WTC11 (cell line): ENCODE results near the gene ACTRT2. TPM values are rescaled to one million over a fixed set of nuclear protein-coding genes. Genes with fewer than 3 reads are reported as not detected.

Source experiments
- ATAC-seq: fragments of 200-7000 bp; cut with Tn5 transposase; 2 replicates; pipeline ENCODE4 v1.10.0; 2021; ENCODE audit warnings: mild to moderate bottlenecking, moderate library complexity
- CTCF ChIA-PET: fragments of 300-600 bp; sonication (Branson Sonifier 250); formaldehyde crosslinking; loops from one replicate; lab custom pipeline; 2021; ENCODE audit warnings: antibody characterized with exemption; lab: Charles Lee
- POLR2A ChIA-PET: fragments of 350-600 bp; sonication (Branson Sonifier 250); formaldehyde crosslinking; loops from one replicate; lab custom pipeline; 2021; ENCODE audit warnings: antibody characterized with exemption; lab: Charles Lee
- DNase-seq: peaks from one replicate; pipeline ENCODE4 v3.0.0; 2021; ENCODE audit warnings: low spot score
- H3K27ac Mint-ChIP-seq: 2 replicates; pipeline ENCODE4 v1.8.0; 2021; ENCODE audit warnings: mixed read lengths
- H3K27me3 Mint-ChIP-seq: 2 replicates; pipeline ENCODE4 v1.8.0; 2021; ENCODE audit warnings: low read depth, mild to moderate bottlenecking, moderate library complexity, mixed read lengths
- H3K36me3 Mint-ChIP-seq: 2 replicates; pipeline ENCODE4 v1.8.0; 2021; ENCODE audit warnings: mixed read lengths
- H3K4me1 Mint-ChIP-seq: 2 replicates; pipeline ENCODE4 v1.8.0; 2022; ENCODE audit warnings: mixed read lengths
- H3K4me3 Mint-ChIP-seq: 2 replicates; pipeline ENCODE4 v1.8.0; 2021; ENCODE audit warnings: mild to moderate bottlenecking, moderate library complexity, mixed read lengths
- H3K9me3 Mint-ChIP-seq: 2 replicates; pipeline ENCODE4 v1.8.0; 2021; ENCODE audit warnings: mixed read lengths
- ETV6 ChIP-seq: sonication (generic); formaldehyde crosslinking; IDR thresholded peaks from 2 replicates; pipeline ENCODE4 v1.8.1; 2022; ENCODE audit warnings: mild to moderate bottlenecking, missing genetic modification reagents
- GTF2I ChIP-seq: fragments of 250-450 bp; sonication (Bioruptor Pico); conservative IDR thresholded peaks from 2 replicates; pipeline ENCODE4 v1.4.0; 2021; ENCODE audit warnings: mild to moderate bottlenecking
- HMGA2 ChIP-seq: fragments of 250-450 bp; sonication (Bioruptor Pico); IDR thresholded peaks from 2 replicates; pipeline ENCODE4 v1.4.0; 2021; ENCODE audit warnings: mild to moderate bottlenecking, moderate library complexity
- MXD4 ChIP-seq: fragments of 250-450 bp; sonication (Bioruptor Pico); IDR thresholded peaks from 2 replicates; pipeline ENCODE4 v1.8.0; 2021; ENCODE audit warnings: mild to moderate bottlenecking, moderate library complexity, borderline replicate concordance
- MYBL2 ChIP-seq: sonication (generic); formaldehyde crosslinking; IDR thresholded peaks from 2 replicates; pipeline ENCODE4 v1.8.1; 2023; ENCODE audit warnings: mild to moderate bottlenecking, moderate library complexity, missing genetic modification reagents
- RORB ChIP-seq: fragments of 250-450 bp; sonication (Bioruptor Pico); IDR thresholded peaks from 2 replicates; pipeline ENCODE4 v1.9.0; 2021; ENCODE audit warnings: mild to moderate bottlenecking
- SOX15 ChIP-seq: fragments of 250-450 bp; sonication (Bioruptor Pico); IDR thresholded peaks from 2 replicates; pipeline ENCODE4 v1.9.0; 2021; ENCODE audit warnings: mild to moderate bottlenecking
- SP1 ChIP-seq: sonication (generic); formaldehyde crosslinking; conservative IDR thresholded peaks from 2 replicates; pipeline ENCODE4 v1.8.1; 2022; ENCODE audit warnings: missing genetic modification reagents
- TEAD1 ChIP-seq: sonication (generic); formaldehyde crosslinking; IDR thresholded peaks from 2 replicates; pipeline ENCODE4 v1.8.0; 2022; ENCODE audit warnings: mild to moderate bottlenecking, missing genetic modification reagents
- ZNF121 ChIP-seq: sonication (generic); formaldehyde crosslinking; IDR thresholded peaks from 2 replicates; pipeline ENCODE4 v1.8.0; 2023; ENCODE audit warnings: missing genetic modification reagents
- ZNF263 ChIP-seq: sonication (generic); formaldehyde crosslinking; IDR thresholded peaks from 2 replicates; pipeline ENCODE4 v1.8.1; 2022; ENCODE audit warnings: low read depth, mild to moderate bottlenecking, moderate library complexity, missing genetic modification reagents
- ZNF317 ChIP-seq: sonication (generic); formaldehyde crosslinking; IDR thresholded peaks from 2 replicates; pipeline ENCODE4 v1.8.1; 2023; ENCODE audit warnings: low read depth, mild to moderate bottlenecking, moderate library complexity, missing genetic modification reagents, borderline replicate concordance
- ZNF423 ChIP-seq: fragments of 250-450 bp; sonication (Bioruptor Pico); IDR thresholded peaks from 2 replicates; pipeline ENCODE4 v2.1.2; 2022; ENCODE audit warnings: mild to moderate bottlenecking, moderate library complexity
- total RNA-seq: library from RNA; stranded (reverse); gene quantifications from 3 replicates; pipeline ENCODE4 v1.2.3, GENCODE V29; 2021
- TF ChIP-seq, protein P1 (sequence below): sonication (generic); formaldehyde crosslinking; IDR thresholded peaks from 2 replicates; pipeline ENCODE4 v1.8.1; 2023; ENCODE audit warnings: mild to moderate bottlenecking, missing genetic modification reagents
- TF ChIP-seq, protein P2 (sequence below): fragments of 250-450 bp; sonication (Bioruptor Pico); IDR thresholded peaks from 2 replicates; pipeline ENCODE4 v1.9.0; 2021; ENCODE audit warnings: mild to moderate bottlenecking
- TF ChIP-seq, protein P3 (sequence below): fragments of 250-450 bp; sonication (Bioruptor Pico); IDR thresholded peaks from 2 replicates; pipeline ENCODE4 v1.9.0; 2021; ENCODE audit warnings: moderate library complexity, mild to moderate bottlenecking, inconsistent platforms, borderline replicate concordance
- TF ChIP-seq, protein P4 (sequence below): fragments of 250-450 bp; sonication (Bioruptor Pico); IDR thresholded peaks from 2 replicates; pipeline ENCODE4 v1.9.0; 2021; ENCODE audit warnings: mild to moderate bottlenecking, borderline replicate concordance
- TF ChIP-seq, protein P5 (sequence below): sonication (generic); formaldehyde crosslinking; IDR thresholded peaks from 2 replicates; pipeline ENCODE4 v1.8.1; 2023; ENCODE audit warnings: mild to moderate bottlenecking, missing genetic modification reagents, moderate library complexity
- TF ChIP-seq, protein P6 (sequence below): sonication (generic); formaldehyde crosslinking; IDR thresholded peaks from 2 replicates; pipeline ENCODE4 v1.8.1; 2023; ENCODE audit warnings: mild to moderate bottlenecking, moderate library complexity, missing genetic modification reagents
- TF ChIP-seq, protein P7 (sequence below): sonication (generic); formaldehyde crosslinking; IDR thresholded peaks from 2 replicates; pipeline ENCODE4 v1.8.1; 2023; ENCODE audit warnings: mild to moderate bottlenecking, missing genetic modification reagents

Gene ACTRT2
- total RNA-seq, 1 experiment from 2014 or later = not detected

DNA sequence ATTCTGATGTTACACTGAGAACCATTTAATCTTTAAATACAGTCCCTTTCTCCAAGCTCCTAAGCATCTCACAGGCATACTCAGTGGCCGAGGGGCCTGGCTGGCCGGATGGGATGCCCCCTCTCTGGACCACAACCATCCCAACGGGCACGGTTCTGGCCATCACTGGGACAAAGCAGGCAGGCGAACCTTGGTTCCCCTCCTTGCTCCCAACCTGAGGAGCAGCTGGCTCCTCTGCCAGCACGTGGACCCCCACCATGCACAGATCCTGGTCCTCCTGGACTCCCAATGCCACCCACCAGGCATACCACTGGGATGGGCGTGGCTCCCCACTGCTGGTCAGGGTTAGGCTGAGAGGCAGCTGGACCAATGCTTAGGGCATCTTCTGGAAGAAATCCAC lies 27.9 kb downstream of the ACTRT2 start:
- Mint-ChIP-seq H3K36me3 (no peaks in the 10 kb centered on the region), H3K27ac (no peak overlapping the region), H3K4me3 (no peak overlapping the region), H3K9me3 (peaks cover 35% of the 10 kb centered on the region), H3K4me1 (no peaks in the 10 kb centered on the region), H3K27me3 (peaks cover 13% of the 10 kb centered on the region)
- no peak for ATAC-seq
- no peak for DNase-seq
- TF ChIP-seq SP1 (CRISPR knock-in tag) (no peak), ZNF317 (CRISPR knock-in tag) (no peak)
- TF ChIP-seq, all 79 proteins: peak for 0
- CTCF ChIA-PET = interaction anchor here (1.3 kb wide), 1 partner anchor 13 kb away, joined by 4 read pairs; no protein-coding TSS in a partner anchor
- POLR2A ChIA-PET = no interaction called here

DNA sequence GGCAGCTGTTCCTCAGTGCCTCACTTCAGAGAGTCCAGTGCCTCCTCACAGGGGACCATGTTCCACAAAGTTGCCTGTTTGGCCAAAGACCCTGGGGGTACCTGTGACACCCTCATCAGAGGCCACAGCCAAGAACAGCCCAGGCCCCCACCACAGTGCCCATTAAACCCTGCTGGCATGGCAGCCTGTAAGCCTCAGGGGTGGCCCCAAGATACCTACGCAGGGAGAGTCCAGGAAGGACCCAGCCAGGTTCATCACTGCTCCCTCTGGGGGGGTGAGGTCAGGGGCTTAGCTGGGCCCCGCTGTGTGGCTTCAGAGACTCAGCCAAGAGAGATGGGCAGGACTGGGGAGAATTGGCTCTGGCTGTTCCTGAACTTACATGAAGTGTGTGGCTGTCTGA lies 28.6 kb downstream of the ACTRT2 start:
- Mint-ChIP-seq H3K27ac (no peak overlapping the region), H3K4me3 (no peak overlapping the region), H3K9me3 (peaks cover 28% of the 10 kb centered on the region), H3K4me1 (no peaks in the 10 kb centered on the region), H3K36me3 (no peaks in the 10 kb centered on the region), H3K27me3 (peaks cover 16% of the 10 kb centered on the region)
- ATAC-seq (no peak), DNase-seq (no peak)
- ChIA-PET CTCF (interaction anchor here (1.3 kb wide), 1 partner anchor 12 kb away, joined by 4 read pairs; no protein-coding TSS in a partner anchor), POLR2A (no interaction called here)
- no peak for TF ChIP-seq MYBL2 (CRISPR knock-in tag)
- no peak for TF ChIP-seq ZNF423 (CRISPR knock-in tag)
- TF ChIP-seq, protein P1, sequence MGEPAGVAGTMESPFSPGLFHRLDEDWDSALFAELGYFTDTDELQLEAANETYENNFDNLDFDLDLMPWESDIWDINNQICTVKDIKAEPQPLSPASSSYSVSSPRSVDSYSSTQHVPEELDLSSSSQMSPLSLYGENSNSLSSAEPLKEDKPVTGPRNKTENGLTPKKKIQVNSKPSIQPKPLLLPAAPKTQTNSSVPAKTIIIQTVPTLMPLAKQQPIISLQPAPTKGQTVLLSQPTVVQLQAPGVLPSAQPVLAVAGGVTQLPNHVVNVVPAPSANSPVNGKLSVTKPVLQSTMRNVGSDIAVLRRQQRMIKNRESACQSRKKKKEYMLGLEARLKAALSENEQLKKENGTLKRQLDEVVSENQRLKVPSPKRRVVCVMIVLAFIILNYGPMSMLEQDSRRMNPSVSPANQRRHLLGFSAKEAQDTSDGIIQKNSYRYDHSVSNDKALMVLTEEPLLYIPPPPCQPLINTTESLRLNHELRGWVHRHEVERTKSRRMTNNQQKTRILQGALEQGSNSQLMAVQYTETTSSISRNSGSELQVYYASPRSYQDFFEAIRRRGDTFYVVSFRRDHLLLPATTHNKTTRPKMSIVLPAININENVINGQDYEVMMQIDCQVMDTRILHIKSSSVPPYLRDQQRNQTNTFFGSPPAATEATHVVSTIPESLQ (CRISPR knock-in tag) = no peak
- TF ChIP-seq, protein P2, sequence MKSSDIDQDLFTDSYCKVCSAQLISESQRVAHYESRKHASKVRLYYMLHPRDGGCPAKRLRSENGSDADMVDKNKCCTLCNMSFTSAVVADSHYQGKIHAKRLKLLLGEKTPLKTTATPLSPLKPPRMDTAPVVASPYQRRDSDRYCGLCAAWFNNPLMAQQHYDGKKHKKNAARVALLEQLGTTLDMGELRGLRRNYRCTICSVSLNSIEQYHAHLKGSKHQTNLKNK (CRISPR knock-in tag) = no peak
- TF ChIP-seq ZNF263 (CRISPR knock-in tag) = no peak
- TF ChIP-seq, protein P3, sequence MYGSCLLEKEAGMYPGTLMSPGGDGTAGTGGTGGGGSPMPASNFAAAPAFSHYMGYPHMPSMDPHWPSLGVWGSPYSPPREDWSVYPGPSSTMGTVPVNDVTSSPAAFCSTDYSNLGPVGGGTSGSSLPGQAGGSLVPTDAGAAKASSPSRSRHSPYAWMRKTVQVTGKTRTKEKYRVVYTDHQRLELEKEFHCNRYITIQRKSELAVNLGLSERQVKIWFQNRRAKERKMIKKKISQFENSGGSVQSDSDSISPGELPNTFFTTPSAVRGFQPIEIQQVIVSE (CRISPR knock-in tag) = no peak
- TF ChIP-seq, protein P4, sequence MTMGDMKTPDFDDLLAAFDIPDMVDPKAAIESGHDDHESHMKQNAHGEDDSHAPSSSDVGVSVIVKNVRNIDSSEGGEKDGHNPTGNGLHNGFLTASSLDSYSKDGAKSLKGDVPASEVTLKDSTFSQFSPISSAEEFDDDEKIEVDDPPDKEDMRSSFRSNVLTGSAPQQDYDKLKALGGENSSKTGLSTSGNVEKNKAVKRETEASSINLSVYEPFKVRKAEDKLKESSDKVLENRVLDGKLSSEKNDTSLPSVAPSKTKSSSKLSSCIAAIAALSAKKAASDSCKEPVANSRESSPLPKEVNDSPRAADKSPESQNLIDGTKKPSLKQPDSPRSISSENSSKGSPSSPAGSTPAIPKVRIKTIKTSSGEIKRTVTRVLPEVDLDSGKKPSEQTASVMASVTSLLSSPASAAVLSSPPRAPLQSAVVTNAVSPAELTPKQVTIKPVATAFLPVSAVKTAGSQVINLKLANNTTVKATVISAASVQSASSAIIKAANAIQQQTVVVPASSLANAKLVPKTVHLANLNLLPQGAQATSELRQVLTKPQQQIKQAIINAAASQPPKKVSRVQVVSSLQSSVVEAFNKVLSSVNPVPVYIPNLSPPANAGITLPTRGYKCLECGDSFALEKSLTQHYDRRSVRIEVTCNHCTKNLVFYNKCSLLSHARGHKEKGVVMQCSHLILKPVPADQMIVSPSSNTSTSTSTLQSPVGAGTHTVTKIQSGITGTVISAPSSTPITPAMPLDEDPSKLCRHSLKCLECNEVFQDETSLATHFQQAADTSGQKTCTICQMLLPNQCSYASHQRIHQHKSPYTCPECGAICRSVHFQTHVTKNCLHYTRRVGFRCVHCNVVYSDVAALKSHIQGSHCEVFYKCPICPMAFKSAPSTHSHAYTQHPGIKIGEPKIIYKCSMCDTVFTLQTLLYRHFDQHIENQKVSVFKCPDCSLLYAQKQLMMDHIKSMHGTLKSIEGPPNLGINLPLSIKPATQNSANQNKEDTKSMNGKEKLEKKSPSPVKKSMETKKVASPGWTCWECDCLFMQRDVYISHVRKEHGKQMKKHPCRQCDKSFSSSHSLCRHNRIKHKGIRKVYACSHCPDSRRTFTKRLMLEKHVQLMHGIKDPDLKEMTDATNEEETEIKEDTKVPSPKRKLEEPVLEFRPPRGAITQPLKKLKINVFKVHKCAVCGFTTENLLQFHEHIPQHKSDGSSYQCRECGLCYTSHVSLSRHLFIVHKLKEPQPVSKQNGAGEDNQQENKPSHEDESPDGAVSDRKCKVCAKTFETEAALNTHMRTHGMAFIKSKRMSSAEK (CRISPR knock-in tag) = no peak
- TF ChIP-seq SOX15 = no peak
- no peak for TF ChIP-seq GTF2I (CRISPR knock-in tag)
- TF ChIP-seq RORB = no peak
- TF ChIP-seq TEAD1 (CRISPR knock-in tag) = no peak
- no peak for TF ChIP-seq MXD4 (CRISPR knock-in tag)
- TF ChIP-seq ETV6 = no peak
- no peak for TF ChIP-seq HMGA2 (CRISPR knock-in tag)
- no peak for TF ChIP-seq ZNF121 (CRISPR knock-in tag)

DNA sequence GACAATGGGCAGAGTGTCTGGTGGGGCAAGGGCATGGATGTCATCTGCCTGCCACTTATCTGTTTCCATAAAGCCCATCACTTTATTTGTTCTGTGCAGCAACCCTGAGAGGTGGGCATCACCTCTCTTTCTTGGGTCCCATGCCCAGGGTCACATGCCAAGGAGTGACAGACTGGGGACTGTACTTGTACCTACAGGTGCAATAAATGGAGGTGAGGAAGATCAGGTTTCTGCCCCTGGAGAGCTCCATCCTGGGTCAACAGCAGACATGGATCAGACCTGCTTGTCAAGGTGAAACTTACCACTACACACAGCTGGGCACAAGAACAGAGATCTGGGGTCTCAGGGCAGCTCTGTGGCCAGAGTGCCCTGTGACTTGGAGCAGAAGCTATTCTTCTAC lies 29.3 kb downstream of the ACTRT2 start:
- Mint-ChIP-seq H3K27ac (no peak overlapping the region), H3K36me3 (no peaks in the 10 kb centered on the region), H3K4me1 (no peaks in the 10 kb centered on the region), H3K9me3 (peaks cover 26% of the 10 kb centered on the region), H3K27me3 (peaks cover 16% of the 10 kb centered on the region), H3K4me3 (no peak overlapping the region)
- DNase-seq (no peak), ATAC-seq (no peak)
- POLR2A ChIA-PET = no interaction called here
- CTCF ChIA-PET = no interaction called here
- TF ChIP-seq ZNF317 (CRISPR knock-in tag) (no peak), GTF2I (CRISPR knock-in tag) (no peak)
- TF ChIP-seq, protein P2 (CRISPR knock-in tag) = no peak
- TF ChIP-seq, protein P5, sequence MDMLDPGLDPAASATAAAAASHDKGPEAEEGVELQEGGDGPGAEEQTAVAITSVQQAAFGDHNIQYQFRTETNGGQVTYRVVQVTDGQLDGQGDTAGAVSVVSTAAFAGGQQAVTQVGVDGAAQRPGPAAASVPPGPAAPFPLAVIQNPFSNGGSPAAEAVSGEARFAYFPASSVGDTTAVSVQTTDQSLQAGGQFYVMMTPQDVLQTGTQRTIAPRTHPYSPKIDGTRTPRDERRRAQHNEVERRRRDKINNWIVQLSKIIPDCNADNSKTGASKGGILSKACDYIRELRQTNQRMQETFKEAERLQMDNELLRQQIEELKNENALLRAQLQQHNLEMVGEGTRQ (CRISPR knock-in tag) = no peak
- TF ChIP-seq, protein P6, sequence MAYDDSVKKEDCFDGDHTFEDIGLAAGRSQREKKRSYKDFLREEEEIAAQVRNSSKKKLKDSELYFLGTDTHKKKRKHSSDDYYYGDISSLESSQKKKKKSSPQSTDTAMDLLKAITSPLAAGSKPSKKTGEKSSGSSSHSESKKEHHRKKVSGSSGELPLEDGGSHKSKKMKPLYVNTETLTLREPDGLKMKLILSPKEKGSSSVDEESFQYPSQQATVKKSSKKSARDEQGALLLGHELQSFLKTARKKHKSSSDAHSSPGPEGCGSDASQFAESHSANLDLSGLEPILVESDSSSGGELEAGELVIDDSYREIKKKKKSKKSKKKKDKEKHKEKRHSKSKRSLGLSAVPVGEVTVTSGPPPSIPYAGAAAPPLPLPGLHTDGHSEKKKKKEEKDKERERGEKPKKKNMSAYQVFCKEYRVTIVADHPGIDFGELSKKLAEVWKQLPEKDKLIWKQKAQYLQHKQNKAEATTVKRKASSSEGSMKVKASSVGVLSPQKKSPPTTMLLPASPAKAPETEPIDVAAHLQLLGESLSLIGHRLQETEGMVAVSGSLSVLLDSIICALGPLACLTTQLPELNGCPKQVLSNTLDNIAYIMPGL (CRISPR knock-in tag) = no peak
- TF ChIP-seq, protein P7, sequence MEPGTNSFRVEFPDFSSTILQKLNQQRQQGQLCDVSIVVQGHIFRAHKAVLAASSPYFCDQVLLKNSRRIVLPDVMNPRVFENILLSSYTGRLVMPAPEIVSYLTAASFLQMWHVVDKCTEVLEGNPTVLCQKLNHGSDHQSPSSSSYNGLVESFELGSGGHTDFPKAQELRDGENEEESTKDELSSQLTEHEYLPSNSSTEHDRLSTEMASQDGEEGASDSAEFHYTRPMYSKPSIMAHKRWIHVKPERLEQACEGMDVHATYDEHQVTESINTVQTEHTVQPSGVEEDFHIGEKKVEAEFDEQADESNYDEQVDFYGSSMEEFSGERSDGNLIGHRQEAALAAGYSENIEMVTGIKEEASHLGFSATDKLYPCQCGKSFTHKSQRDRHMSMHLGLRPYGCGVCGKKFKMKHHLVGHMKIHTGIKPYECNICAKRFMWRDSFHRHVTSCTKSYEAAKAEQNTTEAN (CRISPR knock-in tag) = no peak
